ENCODE data around the gene UST.

GRCh38 chr6:148985499-148985898, 238.7 kb downstream of the UST start:
- TF ChIP-seq ADNP (tag; IDR thresholded peaks at IDR 0.05) (no peak), TAF1 (IDR thresholded peaks at IDR 0.05; ENCODE audit: control insufficient read depth, extremely low read depth, insufficient read depth, low read length, severe bottlenecking) (no peak), CBX5 (IDR thresholded peaks at IDR 0.05; ENCODE audit: borderline replicate concordance, low read depth) (no peak), GTF2A2 (tag; IDR thresholded peaks at IDR 0.05) (no peak), ZBTB33 (CRISPR knock-in tag; IDR thresholded peaks at IDR 0.05) (no peak), POLR3A (IDR thresholded peaks at IDR 0.05; ENCODE audit: borderline replicate concordance, extremely low read depth, insufficient read depth, insufficient read length) (no peak), SMARCA4 (IDR thresholded peaks at IDR 0.05) (no peak)
